NCI-H2081 (cell line): ENCODE results near the gene ZFYVE28.
"Not testable (repeated sequence)": the region's sequence is repeated elsewhere in the genome, so short reads cannot be mapped to it uniquely, and the experiment has no call there.

Experiments
- DNase-seq, 2 experiments: peaks; one replicate each; lab custom pipeline; 2025; lab: John Stamatoyannopoulos, UW

The ZFYVE28 gene

GRCh38 chr4:2287594-2287915 lies 130.9 kb downstream of the ZFYVE28 start:
- no peak for DNase-seq

- no peak for DNase-seq
These were observed 131.4 kb downstream of the ZFYVE28 start for GRCh38 chr4:2286904-2287593.

- no peak for DNase-seq
These were observed 132.6 kb downstream of the ZFYVE28 start for GRCh38 chr4:2285613-2286381.

DNA sequence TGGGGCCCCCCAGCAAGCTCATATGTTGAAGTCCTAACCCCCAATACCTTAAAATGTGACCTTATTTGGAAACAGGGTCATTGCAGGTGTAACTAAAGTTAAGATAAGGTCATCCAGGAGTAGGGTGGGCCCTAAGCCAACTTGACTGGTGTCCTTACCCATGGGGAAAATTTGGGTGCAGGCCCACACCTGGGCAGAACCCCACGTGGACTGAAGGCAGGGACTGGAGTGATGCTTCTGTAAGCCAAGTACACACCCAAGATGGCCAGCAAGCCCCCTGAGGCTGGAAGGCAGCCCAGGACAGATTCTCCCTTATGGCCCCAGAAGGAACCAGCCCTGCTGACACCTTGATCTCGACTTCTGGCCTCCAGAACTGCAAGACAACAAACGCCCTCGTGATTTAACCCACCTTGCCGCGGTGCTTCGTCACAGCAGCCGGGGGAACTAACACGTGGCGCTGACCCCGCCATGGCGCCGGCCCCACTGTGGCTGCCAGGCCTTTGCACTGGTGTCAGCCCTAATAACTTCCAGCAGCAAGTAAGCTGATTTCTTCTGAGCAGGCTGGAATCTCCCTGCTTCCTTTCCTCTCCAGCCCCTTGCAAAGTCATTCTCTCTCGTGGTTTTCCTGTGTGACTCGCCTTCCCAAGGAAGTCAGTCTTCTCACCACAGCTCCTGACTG lies 133.4 kb downstream of the ZFYVE28 start:
- DNase-seq, result no peak

- no peak for DNase-seq
These were observed 134.1 kb downstream of the ZFYVE28 start for GRCh38 chr4:2284161-2284933.

GRCh38 chr4:2283199-2283711 lies 135.2 kb downstream of the ZFYVE28 start:
- no peak for DNase-seq

GRCh38 chr4:2281575-2282343 lies 136.7 kb downstream of the ZFYVE28 start:
- DNase-seq, result no peak

- no peak for DNase-seq
These were observed 137.7 kb downstream of the ZFYVE28 start for GRCh38 chr4:2280531-2281300.

DNA sequence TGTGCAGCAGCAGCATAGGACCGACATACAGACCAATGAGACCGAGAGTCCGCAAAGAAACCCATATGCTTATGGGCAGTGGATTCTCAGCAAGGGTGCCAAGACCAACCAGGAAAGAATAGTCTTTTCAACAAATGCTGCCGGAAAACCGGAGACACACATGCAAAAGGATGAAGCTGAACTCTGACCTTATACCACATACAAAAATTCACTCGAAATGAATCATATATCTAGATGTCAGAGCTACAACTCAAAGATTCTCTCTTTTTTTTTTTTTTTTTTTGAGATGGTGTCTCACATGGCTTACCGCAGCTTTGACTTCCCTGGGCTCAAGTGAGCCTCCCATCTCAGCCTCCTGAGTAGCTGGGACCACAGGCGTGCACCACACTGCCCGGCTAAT lies 140.5 kb downstream of the ZFYVE28 start:
- no peak for DNase-seq

- no peak for DNase-seq
These were observed 141.7 kb downstream of the ZFYVE28 start for GRCh38 chr4:2276581-2277325.

GRCh38 chr4:2275546-2276251 lies 142.7 kb downstream of the ZFYVE28 start:
- DNase-seq, result no peak

DNA sequence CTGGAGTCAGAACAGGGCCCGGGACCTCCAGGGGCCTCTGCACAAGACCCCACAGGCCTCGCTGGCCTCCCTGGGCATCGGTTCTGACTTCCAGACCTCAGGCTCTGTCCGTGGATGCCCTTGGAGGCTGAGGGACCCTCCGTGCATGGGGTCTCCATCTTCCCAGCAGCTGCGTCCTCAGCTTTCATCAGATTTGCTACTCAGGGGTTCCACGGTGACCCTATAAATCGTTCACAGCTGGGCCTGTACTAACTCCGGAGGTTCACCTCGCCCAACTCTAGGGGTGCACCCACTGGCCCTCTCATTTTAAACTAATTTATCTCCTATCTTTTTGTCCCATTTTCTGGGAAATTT lies 143.4 kb downstream of the ZFYVE28 start:
- not testable (repeated sequence) for DNase-seq

- no peak for DNase-seq
These were observed 144.0 kb downstream of the ZFYVE28 start for GRCh38 chr4:2274320-2275043.

GRCh38 chr4:2273657-2274319 lies 144.7 kb downstream of the ZFYVE28 start:
- DNase-seq, result no peak

DNA sequence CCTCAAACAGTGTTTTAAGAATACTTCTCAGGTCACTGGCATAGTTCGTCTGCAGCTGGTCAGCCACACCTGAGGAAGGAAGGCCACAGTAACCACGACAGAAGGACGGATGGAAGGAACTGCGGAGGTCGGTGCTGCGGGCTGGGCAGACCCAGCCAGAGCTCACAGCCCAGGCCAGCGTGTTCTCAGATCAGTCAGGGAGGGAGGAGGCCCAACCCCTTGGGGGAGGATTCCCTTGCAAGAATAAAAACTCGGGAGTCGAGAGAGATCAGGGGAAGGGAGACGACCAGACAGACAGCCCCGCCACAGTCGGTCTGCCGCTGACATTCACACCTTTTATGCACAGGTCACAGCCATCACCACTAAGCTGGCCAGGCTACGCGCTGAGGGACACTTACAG lies 145.2 kb downstream of the ZFYVE28 start:
- DNase-seq, result no peak

GRCh38 chr4:2272828-2273120 lies 145.7 kb downstream of the ZFYVE28 start:
- no peak for DNase-seq

GRCh38 chr4:2272026-2272827 lies 146.2 kb downstream of the ZFYVE28 start:
- DNase-seq, result no peak
